ENCODE data around the gene LAIR2. TPM values are rescaled to one million over a fixed set of nuclear protein-coding genes. Genes with fewer than 3 reads are reported as not detected.
"Not testable (repeated sequence)": the region's sequence is repeated elsewhere in the genome, so short reads cannot be mapped to it uniquely, and the experiment has no call there.

LAIR2 gene
- total RNA-seq, 4 donors from 2014 or later = not detected

GRCh38 chr19:54465426-54466109 is 37.1 kb upstream of the LAIR2 start:
- peaks cover 11 to 18% (median 18%) of the 10 kb centered on the region in 4 donors for H3K36me3 ChIP-seq
- intact Hi-C loops (cut with DNase I) = no loop called here
- TF ChIP-seq POLR2A (IDR thresholded peaks at IDR 0.05; ENCODE audit: low read depth) = no peak
- no peak for TF ChIP-seq CTCF (IDR thresholded peaks at IDR 0.05)
- TF ChIP-seq EP300 (IDR thresholded peaks at IDR 0.05) = no peak
- TF ChIP-seq POLR2AphosphoS5 (IDR thresholded peaks at IDR 0.05) = no peak
- peaks cover 28 to 62% (median 58%) of the 10 kb centered on the region in 4 donors for H3K4me1 ChIP-seq
- WGBS = 77% methylated on average over 46 of the region's 49 CpGs
- peaks cover 0 to 12% (median 0%) of the 10 kb centered on the region in 4 donors for H3K27me3 ChIP-seq
- no peaks in the 10 kb centered on the region for H3K9me3 ChIP-seq
- DNase-seq (ENCODE audit: extremely low spot score) = no peak
- peak overlapping the region in 2 of 4 donors; percentile 68 to 90 for H3K4me3 ChIP-seq
- peak overlapping the region in 1 of 4 donors; percentile 39 for H3K27ac ChIP-seq (replicated peaks in 1 of 4)

GRCh38 chr19:54466110-54466480 is 36.5 kb upstream of the LAIR2 start:
- Histone ChIP-seq H3K36me3 (peaks cover 6 to 13% (median 13%) of the 10 kb centered on the region in 4 donors), H3K4me1 (peaks cover 30 to 62% (median 58%) of the 10 kb centered on the region in 4 donors), H3K27me3 (peaks cover 0 to 18% (median 2%) of the 10 kb centered on the region in 4 donors)
- H3K27ac ChIP-seq (replicated peaks in 1 of 4); H3K9me3 ChIP-seq; H3K4me3 ChIP-seq; DNase-seq (ENCODE audit: extremely low spot score); intact Hi-C loops (cut with DNase I): not testable (repeated sequence)
- WGBS = 90% methylated on average over 14 of the region's 14 CpGs

GRCh38 chr19:54469496-54469934 is 33.1 kb upstream of the LAIR2 start:
- intact Hi-C loops (cut with DNase I) = no loop called here
- peaks cover 0 to 42% (median 5%) of the 10 kb centered on the region in 4 donors for H3K27me3 ChIP-seq
- TF ChIP-seq EP300 (IDR thresholded peaks at IDR 0.05) (no peak), POLR2A (IDR thresholded peaks at IDR 0.05; ENCODE audit: low read depth) (no peak), POLR2AphosphoS5 (IDR thresholded peaks at IDR 0.05) (peak; percentile 48 to 57)
- no peak for DNase-seq (ENCODE audit: extremely low spot score)
- WGBS = 50% methylated on average over 7 of the region's 8 CpGs
- H3K27ac ChIP-seq (replicated peaks in 1 of 4) = peak overlapping the region; percentile 19 to 79 (median 74)
- no peaks in the 10 kb centered on the region for H3K36me3 ChIP-seq
- H3K4me3 ChIP-seq = no peak overlapping the region
- no peaks in the 10 kb centered on the region for H3K9me3 ChIP-seq
- H3K4me1 ChIP-seq = peaks cover 16 to 45% (median 43%) of the 10 kb centered on the region in 4 donors

GRCh38 chr19:54470276-54470887 is 32.2 kb upstream of the LAIR2 start:
- intact Hi-C loops (cut with DNase I) = no loop called here
- no peak for DNase-seq (ENCODE audit: extremely low spot score)
- Histone ChIP-seq H3K27ac (replicated peaks in 1 of 4) (peak overlapping the region; percentile 71 to 83 (median 78)), H3K4me1 (peaks cover 16 to 38% (median 37%) of the 10 kb centered on the region in 4 donors), H3K4me3 (peak overlapping the region; percentile 50 to 64 (median 52)), H3K27me3 (peaks cover 0 to 46% (median 5%) of the 10 kb centered on the region in 4 donors), H3K9me3 (no peaks in the 10 kb centered on the region), H3K36me3 (no peaks in the 10 kb centered on the region)
- TF ChIP-seq CTCF (IDR thresholded peaks at IDR 0.05) (no peak), POLR2AphosphoS5 (IDR thresholded peaks at IDR 0.05) (no peak), EP300 (IDR thresholded peaks at IDR 0.05) (no peak), POLR2A (IDR thresholded peaks at IDR 0.05; ENCODE audit: low read depth) (no peak)
- 75% methylated on average over 10 of the region's 10 CpGs for WGBS

GRCh38 chr19:54470991-54471782 is 31.4 kb upstream of the LAIR2 start:
- Histone ChIP-seq H3K27ac (replicated peaks in 1 of 4) (peak overlapping the region; percentile 71 to 83 (median 78)), H3K4me3 (peak overlapping the region; percentile 50 to 64 (median 52)), H3K27me3 (peaks cover 0 to 53% (median 5%) of the 10 kb centered on the region in 4 donors), H3K4me1 (peaks cover 16 to 38% (median 36%) of the 10 kb centered on the region in 4 donors), H3K9me3 (no peaks in the 10 kb centered on the region), H3K36me3 (no peaks in the 10 kb centered on the region)
- no peak for TF ChIP-seq POLR2A (IDR thresholded peaks at IDR 0.05; ENCODE audit: low read depth)
- peak; percentile 48 to 50 for TF ChIP-seq POLR2AphosphoS5 (IDR thresholded peaks at IDR 0.05)
- 6% methylated on average over 42 of the region's 60 CpGs for WGBS
- intact Hi-C loops (cut with DNase I) = no loop called here
- DNase-seq (ENCODE audit: extremely low spot score) = no peak
